ENCODE measurements around the gene TULP3.

Gene TULP3

DNA sequence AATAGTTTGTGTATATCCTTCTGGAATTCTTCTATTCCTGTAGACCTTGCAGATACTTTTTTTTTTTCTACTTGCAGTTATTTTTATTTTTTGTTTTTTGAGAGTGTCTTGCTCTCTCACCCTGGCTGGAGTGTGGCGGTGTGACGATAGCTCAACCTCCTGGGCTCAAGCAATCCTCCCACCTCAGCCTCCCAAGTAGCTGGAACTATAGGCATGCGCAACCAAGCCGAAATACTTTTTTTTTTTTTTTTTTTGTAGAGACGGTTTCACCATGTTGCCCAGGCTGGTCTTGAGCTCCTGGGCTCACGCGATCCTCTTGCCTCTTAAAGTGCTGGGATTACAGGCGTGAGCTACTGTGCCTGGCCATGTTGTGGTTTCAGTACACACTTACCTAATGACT, 10.0 kb downstream of the TULP3 start:
- TF ChIP-seq, protein P1, sequence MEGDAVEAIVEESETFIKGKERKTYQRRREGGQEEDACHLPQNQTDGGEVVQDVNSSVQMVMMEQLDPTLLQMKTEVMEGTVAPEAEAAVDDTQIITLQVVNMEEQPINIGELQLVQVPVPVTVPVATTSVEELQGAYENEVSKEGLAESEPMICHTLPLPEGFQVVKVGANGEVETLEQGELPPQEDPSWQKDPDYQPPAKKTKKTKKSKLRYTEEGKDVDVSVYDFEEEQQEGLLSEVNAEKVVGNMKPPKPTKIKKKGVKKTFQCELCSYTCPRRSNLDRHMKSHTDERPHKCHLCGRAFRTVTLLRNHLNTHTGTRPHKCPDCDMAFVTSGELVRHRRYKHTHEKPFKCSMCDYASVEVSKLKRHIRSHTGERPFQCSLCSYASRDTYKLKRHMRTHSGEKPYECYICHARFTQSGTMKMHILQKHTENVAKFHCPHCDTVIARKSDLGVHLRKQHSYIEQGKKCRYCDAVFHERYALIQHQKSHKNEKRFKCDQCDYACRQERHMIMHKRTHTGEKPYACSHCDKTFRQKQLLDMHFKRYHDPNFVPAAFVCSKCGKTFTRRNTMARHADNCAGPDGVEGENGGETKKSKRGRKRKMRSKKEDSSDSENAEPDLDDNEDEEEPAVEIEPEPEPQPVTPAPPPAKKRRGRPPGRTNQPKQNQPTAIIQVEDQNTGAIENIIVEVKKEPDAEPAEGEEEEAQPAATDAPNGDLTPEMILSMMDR (conservative IDR thresholded peaks at IDR 0.05; ENCODE audit: control insufficient read depth, insufficient read depth, low read depth, low read length), result no peak
- no peak overlapping the region for H3K4me3 ChIP-seq (ENCODE audit: control insufficient read depth, low read depth, low read length)
- DNase-seq (ENCODE audit: low read depth), result peak; percentile 21

DNA sequence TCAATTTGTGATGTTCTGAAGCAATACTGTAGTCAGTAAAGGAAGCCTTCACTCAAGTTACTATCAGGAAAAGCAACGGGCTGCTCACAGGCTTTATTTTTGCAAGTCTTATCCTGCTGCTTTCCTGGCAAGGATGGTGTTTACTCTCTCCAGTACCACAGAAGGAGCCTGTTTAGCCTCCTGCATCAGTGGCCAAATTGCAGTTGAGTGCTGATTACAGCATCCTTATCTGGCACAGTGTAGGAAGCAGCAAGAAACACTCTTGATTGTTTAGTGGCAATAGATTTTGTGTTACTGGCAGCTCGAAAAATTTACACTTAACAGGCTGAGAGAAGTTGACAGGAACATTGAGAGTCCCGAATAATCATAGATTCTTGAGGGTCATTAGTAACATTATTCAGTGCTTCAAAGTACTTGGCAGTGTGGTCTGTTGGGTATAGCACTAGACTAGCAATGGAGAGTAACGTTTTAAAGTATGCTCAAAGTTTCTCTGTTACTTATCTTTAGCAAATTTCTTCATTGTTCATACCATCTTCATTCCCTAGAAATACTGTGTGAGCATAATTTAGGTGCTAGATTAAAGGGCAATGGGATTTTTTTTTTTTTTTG, 11.7 kb downstream of the TULP3 start:
- TF ChIP-seq, protein P1 (conservative IDR thresholded peaks at IDR 0.05; ENCODE audit: control insufficient read depth, insufficient read depth, low read depth, low read length), result no peak
- DNase-seq (ENCODE audit: low read depth), result peak; percentile 23

DNA sequence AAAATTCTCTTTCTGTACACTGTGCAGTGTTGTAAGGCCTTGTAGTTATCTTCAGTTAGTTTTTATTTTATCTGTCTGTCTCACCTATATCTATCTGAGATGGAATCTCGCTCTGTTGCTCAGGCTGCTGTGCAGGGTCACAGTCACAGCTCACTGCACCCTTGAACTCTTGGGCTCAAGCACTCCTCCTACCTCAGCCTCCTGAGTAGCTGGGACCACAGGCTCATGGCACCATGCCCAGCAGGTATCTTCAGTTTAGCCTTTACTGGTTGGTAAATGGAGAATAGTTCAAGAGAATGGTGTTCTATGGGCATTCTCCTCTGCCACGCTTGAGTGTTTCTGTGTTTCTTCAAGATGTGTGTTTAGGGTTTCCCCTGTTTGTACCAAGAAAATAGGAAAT, 13.6 kb downstream of the TULP3 start:
- TF ChIP-seq, protein P1 (conservative IDR thresholded peaks at IDR 0.05; ENCODE audit: control insufficient read depth, insufficient read depth, low read depth, low read length), result no peak
- H3K4me3 ChIP-seq (ENCODE audit: control insufficient read depth, low read depth, low read length), result no peak overlapping the region
- no peak for DNase-seq (ENCODE audit: low read depth)

More for the DNA sequence above, 11.7 kb downstream of the TULP3 start:
- H3K4me3 ChIP-seq (ENCODE audit: control insufficient read depth, low read depth, low read length), result no peak overlapping the region

DNA sequence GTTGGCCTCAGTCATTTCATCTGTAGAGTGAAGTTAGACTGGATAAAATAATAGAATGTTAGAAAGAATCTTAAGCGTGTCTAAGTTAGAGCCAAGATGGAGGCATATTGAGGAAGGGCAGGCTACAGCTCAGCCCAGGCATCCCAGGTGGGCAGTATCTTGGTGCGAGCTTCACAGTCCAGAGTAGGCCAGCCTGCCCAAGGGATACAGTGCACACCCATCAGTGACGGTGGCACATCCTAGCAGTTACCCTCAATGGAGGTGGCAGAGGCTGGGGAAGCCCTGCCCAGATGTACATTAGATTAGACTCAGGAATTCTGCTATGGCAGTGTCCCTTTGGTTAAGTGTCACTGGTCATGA, 21.5 kb downstream of the TULP3 start:
- no peak overlapping the region for H3K4me3 ChIP-seq (ENCODE audit: control insufficient read depth, low read depth, low read length)
- TF ChIP-seq, protein P1 (conservative IDR thresholded peaks at IDR 0.05; ENCODE audit: control insufficient read depth, insufficient read depth, low read depth, low read length), result no peak
- no peak for DNase-seq (ENCODE audit: low read depth)

DNA sequence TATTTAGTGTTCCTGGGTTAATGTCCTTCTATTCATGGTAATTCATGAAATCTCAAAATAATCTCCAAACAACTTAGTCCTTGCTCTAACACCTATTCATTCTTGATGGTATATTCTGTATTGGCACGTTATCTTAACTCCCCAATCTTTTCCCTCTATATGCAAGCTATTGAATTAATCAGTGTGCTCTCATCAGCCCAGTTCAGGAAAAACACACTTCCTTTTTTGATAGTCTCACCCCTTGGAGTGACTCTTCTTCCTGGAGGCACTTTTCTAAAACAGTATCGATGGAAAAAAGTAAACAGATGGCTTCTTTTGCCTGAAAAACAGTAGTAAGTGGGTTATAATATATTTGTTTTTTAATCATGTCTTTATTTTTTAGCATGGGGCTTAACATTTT, 28.6 kb downstream of the TULP3 start:
- H3K4me3 ChIP-seq (ENCODE audit: control insufficient read depth, low read depth, low read length), result no peak overlapping the region
- no peak for DNase-seq (ENCODE audit: low read depth)
- TF ChIP-seq, protein P1 (conservative IDR thresholded peaks at IDR 0.05; ENCODE audit: control insufficient read depth, insufficient read depth, low read depth, low read length), result no peak

DNA sequence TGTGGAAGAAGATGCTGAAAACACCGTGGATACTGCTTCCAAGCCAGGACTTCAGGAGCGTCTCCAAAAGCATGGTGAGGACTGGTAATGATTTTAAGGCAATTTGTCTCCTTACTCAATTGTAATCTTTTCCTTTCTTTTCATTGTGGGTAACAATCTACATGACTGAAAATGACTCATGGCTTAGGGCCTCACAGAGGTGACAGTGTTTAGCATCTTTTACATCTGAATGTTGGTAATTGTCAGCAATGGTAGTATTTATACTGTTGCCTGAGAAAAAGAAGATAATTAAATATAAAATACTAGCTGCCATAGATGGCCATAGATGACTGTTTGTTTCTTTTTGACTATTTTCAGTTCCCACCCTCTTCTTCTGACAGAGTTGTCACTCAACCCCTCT, 31.6 kb downstream of the TULP3 start:
- TF ChIP-seq, protein P1 (conservative IDR thresholded peaks at IDR 0.05; ENCODE audit: control insufficient read depth, insufficient read depth, low read depth, low read length), result no peak
- DNase-seq (ENCODE audit: low read depth), result peak; percentile 6
- no peak overlapping the region for H3K4me3 ChIP-seq (ENCODE audit: control insufficient read depth, low read depth, low read length)

DNA sequence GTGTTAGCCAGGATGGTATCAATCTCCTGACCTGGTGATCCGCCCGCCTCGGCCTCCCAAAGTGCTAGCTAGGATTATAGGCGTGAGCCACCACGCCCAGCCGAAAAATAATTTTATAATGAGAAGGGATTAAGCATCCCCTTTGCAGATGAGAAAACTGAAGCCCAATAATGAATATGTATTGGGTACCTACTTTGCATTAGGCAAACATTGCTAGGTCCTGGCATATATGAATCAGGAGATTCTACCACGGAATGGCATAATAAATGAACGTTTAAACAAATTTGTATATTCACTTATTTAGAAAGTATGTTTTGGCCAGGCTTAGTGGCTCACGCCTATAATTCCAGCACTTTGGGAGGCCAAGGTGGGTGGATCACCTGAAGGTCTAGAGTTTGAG, 32.4 kb downstream of the TULP3 start:
- TF ChIP-seq, protein P1 (conservative IDR thresholded peaks at IDR 0.05; ENCODE audit: control insufficient read depth, insufficient read depth, low read depth, low read length), result no peak
- no peak overlapping the region for H3K4me3 ChIP-seq (ENCODE audit: control insufficient read depth, low read depth, low read length)
- no peak for DNase-seq (ENCODE audit: low read depth)
